Sigmoid colon (tissue), 7 donors: ENCODE results near the gene UBE2E2. TPM values are rescaled to one million over a fixed set of nuclear protein-coding genes. Genes with fewer than 3 reads are reported as not detected.

Source experiments
- DNase-seq: peaks from one replicate; pipeline ENCODE4 v3.0.0-alpha.2; 2019
- H3K27ac ChIP-seq, 4 donors: fragments of 200-600 bp; sonication (generic); one replicate each; pipeline ENCODE4 v1.5.1; 2016 to 2019; ENCODE audit warnings: mild to moderate bottlenecking in 1 of 4
- H3K27me3 ChIP-seq, 3 donors: fragments of 200-600 bp; sonication (generic); one replicate each; pipeline ENCODE4 v1.5.1; 2019; ENCODE audit warnings: mild to moderate bottlenecking in 1 of 3
- H3K36me3 ChIP-seq, 4 donors: fragments of 200-600 bp; sonication (generic); one replicate each; pipeline ENCODE4 v1.5.1; 2016 to 2019
- H3K4me1 ChIP-seq, 4 donors: fragments of 200-600 bp; sonication (generic); one replicate each; pipeline ENCODE4 v1.5.1; 2017 to 2019
- H3K4me3 ChIP-seq, 4 donors: fragments of 200-600 bp; sonication (generic); one replicate each; pipeline ENCODE4 v1.5.1; 2017 to 2019; ENCODE audit warnings: mild to moderate bottlenecking in 2 of 4, moderate library complexity in 1 of 4
- H3K9me3 ChIP-seq, 4 donors: fragments of 200-600 bp in 3 of 4; sonication (generic) in 3 of 4; one replicate each; pipeline versions ENCODE4 v1.5.1 to v1.6.1; 2013 to 2019
- CTCF ChIP-seq, 4 experiments: fragments of 450-650 bp in 3 of 4; fragments of 200-600 bp in 1 of 4; IDR thresholded peaks; one replicate each; pipeline ENCODE4 v1.5.1; 2016 to 2019; ENCODE audit warnings: antibody characterized with exemption in 4 of 4, mild to moderate bottlenecking in 3 of 4, moderate library complexity in 2 of 4
- EP300 ChIP-seq, 4 donors: sonication (generic); formaldehyde crosslinking; IDR thresholded peaks; one replicate each; pipeline ENCODE4 v1.6.1; 2017; ENCODE audit warnings: antibody characterized with exemption in 4 of 4
- POLR2A ChIP-seq, 2 donors: fragments of 450-650 bp; IDR thresholded peaks; one replicate each; pipeline ENCODE4 v1.6.1; 2016; ENCODE audit warnings: antibody characterized with exemption in 2 of 2, mild to moderate bottlenecking in 2 of 2, moderate library complexity in 2 of 2
- POLR2AphosphoS5 ChIP-seq, 4 donors: sonication (generic); formaldehyde crosslinking; IDR thresholded peaks; one replicate each; pipeline ENCODE4 v1.6.1; 2017; ENCODE audit warnings: antibody characterized with exemption in 4 of 4
- WGBS, 2 donors: extraction: QIAGEN DNeasy Blood & Tissue Kit; methylation state at CpG; one replicate each; pipeline ENCODE4 v1.1.7; 2013; 5-methylcytosine and 5-hydroxymethylcytosine counted together
- intact Hi-C: fragments of 100-400 bp; cut with DNase I; formaldehyde crosslinking; loops from one replicate; pipeline ENCODE4 v1.15.1; 2023
- polyA plus RNA-seq, 3 donors: library from polyadenylated mRNA; stranded (reverse); fragments of 200-250 nt; gene quantifications; one replicate each; pipeline ENCODE4 v1.2.3, GENCODE V29; 2013
- total RNA-seq, 4 donors: library from RNA; depleted of rRNA; stranded (reverse); fragments of >200 nt; gene quantifications; one replicate each; pipeline ENCODE4 v1.1.0, GENCODE V29; 2016
- donor health status: healthy with polysubstance abuse.
- donor health status: Bipolar disorder and iron deficiency.
- donor health status: healthy.

Gene UBE2E2
- total and polyA plus RNA-seq, 7 donors: 3.7 to 135 (median 34.6) TPM

GRCh38 chr3:23533996-23534395, 330.9 kb downstream of the UBE2E2 start:
- DNase-seq: no peak
- H3K9me3 ChIP-seq: no peaks in the 10 kb centered on the region
- H3K36me3 ChIP-seq: no peaks in the 10 kb centered on the region
- H3K4me1 ChIP-seq: no peaks in the 10 kb centered on the region
- no peaks in the 10 kb centered on the region for H3K27me3 ChIP-seq
- WGBS, 2 donors: 86 to 89% methylated on average over 2 of the region's 2 CpGs
- H3K27ac ChIP-seq: no peak overlapping the region
- no peak overlapping the region for H3K4me3 ChIP-seq
- intact Hi-C loops: no loop called here
- no peak for TF ChIP-seq POLR2AphosphoS5 (IDR thresholded peaks at IDR 0.05)
- TF ChIP-seq CTCF (IDR thresholded peaks at IDR 0.05): no peak
- TF ChIP-seq POLR2A (IDR thresholded peaks at IDR 0.05): no peak
- no peak for TF ChIP-seq EP300 (IDR thresholded peaks at IDR 0.05)

- Histone ChIP-seq H3K27ac (no peak overlapping the region), H3K9me3 (no peaks in the 10 kb centered on the region), H3K4me3 (no peak overlapping the region), H3K36me3 (no peaks in the 10 kb centered on the region), H3K27me3 (no peaks in the 10 kb centered on the region), H3K4me1 (peaks cover 0 to 2% (median 0%) of the 10 kb centered on the region in 4 donors)
- 83 to 84% methylated on average over 4 of the region's 4 CpGs for WGBS, 2 donors
- TF ChIP-seq EP300 (IDR thresholded peaks at IDR 0.05) (no peak), POLR2AphosphoS5 (IDR thresholded peaks at IDR 0.05) (no peak), CTCF (IDR thresholded peaks at IDR 0.05) (no peak), POLR2A (IDR thresholded peaks at IDR 0.05) (no peak)
- intact Hi-C loops: no loop called here
- DNase-seq: no peak
Measured at GRCh38 chr3:23537101-23537551, 334.0 kb downstream of the UBE2E2 start.

GRCh38 chr3:23539185-23539584, 336.1 kb downstream of the UBE2E2 start:
- no peak for TF ChIP-seq POLR2AphosphoS5 (IDR thresholded peaks at IDR 0.05)
- TF ChIP-seq CTCF (IDR thresholded peaks at IDR 0.05): no peak
- no peak for TF ChIP-seq POLR2A (IDR thresholded peaks at IDR 0.05)
- TF ChIP-seq EP300 (IDR thresholded peaks at IDR 0.05): no peak
- DNase-seq: no peak
- WGBS, 2 donors: 89 to 91% methylated on average over 2 of the region's 2 CpGs
- Histone ChIP-seq H3K9me3 (no peaks in the 10 kb centered on the region), H3K27ac (no peak overlapping the region), H3K4me3 (no peak overlapping the region), H3K4me1 (peaks cover 0 to 2% (median 0%) of the 10 kb centered on the region in 4 donors), H3K27me3 (no peaks in the 10 kb centered on the region), H3K36me3 (no peaks in the 10 kb centered on the region)
- intact Hi-C loops: no loop called here

GRCh38 chr3:23540600-23540999, 337.5 kb downstream of the UBE2E2 start:
- intact Hi-C loops: no loop called here
- TF ChIP-seq CTCF (IDR thresholded peaks at IDR 0.05): no peak
- TF ChIP-seq EP300 (IDR thresholded peaks at IDR 0.05): no peak
- TF ChIP-seq POLR2A (IDR thresholded peaks at IDR 0.05): no peak
- no peak for TF ChIP-seq POLR2AphosphoS5 (IDR thresholded peaks at IDR 0.05)
- no peaks in the 10 kb centered on the region for H3K9me3 ChIP-seq
- no peak for DNase-seq
- no peaks in the 10 kb centered on the region for H3K36me3 ChIP-seq
- peaks cover 0 to 2% (median 0%) of the 10 kb centered on the region in 4 donors for H3K4me1 ChIP-seq
- H3K27me3 ChIP-seq: no peaks in the 10 kb centered on the region
- H3K27ac ChIP-seq: no peak overlapping the region
- 78 to 97% methylated on average over 4 of the region's 4 CpGs for WGBS, 2 donors
- no peak overlapping the region for H3K4me3 ChIP-seq

GRCh38 chr3:23542079-23542478, 339.0 kb downstream of the UBE2E2 start:
- no peak overlapping the region for H3K27ac ChIP-seq
- peaks cover 0 to 2% (median 0%) of the 10 kb centered on the region in 4 donors for H3K4me1 ChIP-seq
- no peaks in the 10 kb centered on the region for H3K9me3 ChIP-seq
- H3K27me3 ChIP-seq: no peaks in the 10 kb centered on the region
- H3K4me3 ChIP-seq: no peak overlapping the region
- intact Hi-C loops: no loop called here
- no peak for DNase-seq
- H3K36me3 ChIP-seq: no peaks in the 10 kb centered on the region
- 95 to 96% methylated on average over 4 of the region's 4 CpGs for WGBS, 2 donors
- no peak for TF ChIP-seq POLR2AphosphoS5 (IDR thresholded peaks at IDR 0.05)
- no peak for TF ChIP-seq POLR2A (IDR thresholded peaks at IDR 0.05)
- TF ChIP-seq CTCF (IDR thresholded peaks at IDR 0.05): no peak
- TF ChIP-seq EP300 (IDR thresholded peaks at IDR 0.05): no peak
